Mesenchymal stem cell (in vitro differentiated cells and primary cell): Measurements from ENCODE around the gene SOX3. TPM values are rescaled to one million over a fixed set of nuclear protein-coding genes. Genes with fewer than 3 reads are reported as not detected.

ENCODE experiments used
- DNase-seq: peaks from one replicate; pipeline ENCODE4 v3.0.0-alpha.2; 2013
- H2AFZ ChIP-seq: one replicate; pipeline ENCODE4 v1.6.1; 2013; ENCODE audit warnings: low read depth, mild to moderate bottlenecking, control low read depth, inconsistent platforms, low read length, moderate library complexity
- H2AK5ac ChIP-seq: 2 replicates; pipeline ENCODE4 v1.6.1; 2013; ENCODE audit warnings: low read length, moderate library complexity, mild to moderate bottlenecking, inconsistent platforms; ENCODE audit not compliant: severe bottlenecking
- H2BK120ac ChIP-seq: one replicate; pipeline ENCODE4 v1.6.1; 2013; ENCODE audit warnings: low read depth, mild to moderate bottlenecking, inconsistent platforms, low read length, moderate library complexity
- H2BK12ac ChIP-seq, 2 experiments: one replicate each; pipeline ENCODE4 v1.6.1; 2013; ENCODE audit warnings: inconsistent platforms in 2 of 2, low read length in 2 of 2, mild to moderate bottlenecking in 2 of 2, moderate library complexity in 2 of 2, control low read depth in 1 of 2
- H2BK15ac ChIP-seq: one replicate; pipeline ENCODE4 v1.6.1; 2013; ENCODE audit warnings: mild to moderate bottlenecking, low read depth, inconsistent platforms; ENCODE audit not compliant: poor library complexity, severe bottlenecking
- H2BK5ac ChIP-seq: 2 replicates; pipeline ENCODE4 v1.6.1; 2013; ENCODE audit warnings: low read depth, mild to moderate bottlenecking, low read length, control low read depth, inconsistent platforms; ENCODE audit not compliant: poor library complexity, severe bottlenecking
- H3K14ac ChIP-seq, 2 experiments: one replicate each; pipeline ENCODE4 v1.6.1; 2013; ENCODE audit warnings: inconsistent platforms in 2 of 2, low read length in 2 of 2, control low read depth in 1 of 2, mild to moderate bottlenecking in 1 of 2, moderate library complexity in 1 of 2
- H3K18ac ChIP-seq, 2 experiments: one replicate each; pipeline ENCODE4 v1.6.1; 2013; ENCODE audit warnings: inconsistent platforms in 2 of 2, low read length in 2 of 2, control low read depth in 1 of 2, low read depth in 1 of 2, mild to moderate bottlenecking in 1 of 2
- H3K23ac ChIP-seq, 2 experiments: one replicate each; pipeline ENCODE4 v1.6.1; 2013; ENCODE audit warnings: inconsistent platforms in 2 of 2, low read length in 2 of 2, mild to moderate bottlenecking in 2 of 2, moderate library complexity in 2 of 2, control low read depth in 1 of 2
- H3K27ac ChIP-seq: 2 replicates; pipeline ENCODE4 v1.5.1; 2013; ENCODE audit warnings: mild to moderate bottlenecking, moderate library complexity, low read length, control low read depth, inconsistent platforms; ENCODE audit not compliant: poor library complexity, severe bottlenecking
- H3K27me3 ChIP-seq, 2 experiments: 2 replicates each; pipeline versions ENCODE4 v1.6.1 to v1.7.0; 2013; ENCODE audit warnings: low read length in 2 of 2, mild to moderate bottlenecking in 2 of 2, moderate library complexity in 2 of 2, control low read depth in 1 of 2, inconsistent platforms in 1 of 2; ENCODE audit not compliant: control insufficient read depth in 1 of 2, insufficient read depth in 1 of 2
- H3K36me3 ChIP-seq, 2 experiments: 2 replicates each; pipeline versions ENCODE4 v1.6.1 to v1.7.0; 2013; ENCODE audit warnings: low read length in 2 of 2, control low read depth in 1 of 2, inconsistent platforms in 1 of 2, low read depth in 1 of 2, mild to moderate bottlenecking in 1 of 2; ENCODE audit not compliant: insufficient read depth in 2 of 2, control insufficient read depth in 1 of 2
- H3K4ac ChIP-seq, 2 experiments: one replicate each; pipeline ENCODE4 v1.6.1; 2013; ENCODE audit warnings: inconsistent platforms in 2 of 2, low read length in 2 of 2, mild to moderate bottlenecking in 2 of 2, moderate library complexity in 2 of 2, control low read depth in 1 of 2, low read depth in 1 of 2
- H3K4me1 ChIP-seq: 2 replicates; pipeline ENCODE4 v1.6.1; 2013; ENCODE audit warnings: low read depth, low read length, control low read depth; ENCODE audit not compliant: control insufficient read depth, insufficient read depth
- H3K4me2 ChIP-seq: 2 replicates; pipeline ENCODE4 v1.6.1; 2013; ENCODE audit warnings: low read length, mild to moderate bottlenecking, inconsistent platforms; ENCODE audit not compliant: poor library complexity, severe bottlenecking
- H3K4me3 ChIP-seq, 2 experiments: 2 replicates each; pipeline versions ENCODE4 v1.5.1 to v1.7.0; 2013; ENCODE audit warnings: low read length in 2 of 2, mild to moderate bottlenecking in 2 of 2, control low read depth in 1 of 2, low read depth in 1 of 2; ENCODE audit not compliant: insufficient read depth in 1 of 2
- H3K79me1 ChIP-seq: replicated peaks from 2 replicates; pipeline ENCODE4 v1.6.1; 2013; ENCODE audit warnings: mild to moderate bottlenecking, control low read depth, low read length, inconsistent platforms; ENCODE audit not compliant: poor library complexity, severe bottlenecking
- H3K9ac ChIP-seq: 2 replicates; pipeline ENCODE4 v1.7.0; 2013; ENCODE audit warnings: mild to moderate bottlenecking, low read length, moderate library complexity
- H3K9me3 ChIP-seq: 2 replicates; pipeline ENCODE4 v1.7.0; 2013; ENCODE audit warnings: mild to moderate bottlenecking, low read length; ENCODE audit not compliant: control insufficient read depth
- H4K8ac ChIP-seq: one replicate; pipeline ENCODE4 v1.6.1; 2013; ENCODE audit warnings: inconsistent platforms, mild to moderate bottlenecking, low read length, moderate library complexity
- H4K91ac ChIP-seq: one replicate; pipeline ENCODE4 v1.6.1; 2013; ENCODE audit warnings: mild to moderate bottlenecking, low read length, inconsistent platforms
- WGBS: methylation state at CpG from one replicate; pipeline ENCODE4 v1.1.7; 2013; ENCODE audit warnings: mixed read lengths; 5-methylcytosine and 5-hydroxymethylcytosine counted together
- polyA plus RNA-seq, 2 experiments: library from polyadenylated mRNA; stranded (reverse); fragments of 200-250 nt; gene quantifications; one replicate each; pipeline ENCODE4 v1.2.3, GENCODE V29; 2013

Gene SOX3
- not detected for polyA plus RNA-seq (2013, experiment 1 of 2)
- 0.01 TPM for polyA plus RNA-seq (2013, experiment 2 of 2)

DNA sequence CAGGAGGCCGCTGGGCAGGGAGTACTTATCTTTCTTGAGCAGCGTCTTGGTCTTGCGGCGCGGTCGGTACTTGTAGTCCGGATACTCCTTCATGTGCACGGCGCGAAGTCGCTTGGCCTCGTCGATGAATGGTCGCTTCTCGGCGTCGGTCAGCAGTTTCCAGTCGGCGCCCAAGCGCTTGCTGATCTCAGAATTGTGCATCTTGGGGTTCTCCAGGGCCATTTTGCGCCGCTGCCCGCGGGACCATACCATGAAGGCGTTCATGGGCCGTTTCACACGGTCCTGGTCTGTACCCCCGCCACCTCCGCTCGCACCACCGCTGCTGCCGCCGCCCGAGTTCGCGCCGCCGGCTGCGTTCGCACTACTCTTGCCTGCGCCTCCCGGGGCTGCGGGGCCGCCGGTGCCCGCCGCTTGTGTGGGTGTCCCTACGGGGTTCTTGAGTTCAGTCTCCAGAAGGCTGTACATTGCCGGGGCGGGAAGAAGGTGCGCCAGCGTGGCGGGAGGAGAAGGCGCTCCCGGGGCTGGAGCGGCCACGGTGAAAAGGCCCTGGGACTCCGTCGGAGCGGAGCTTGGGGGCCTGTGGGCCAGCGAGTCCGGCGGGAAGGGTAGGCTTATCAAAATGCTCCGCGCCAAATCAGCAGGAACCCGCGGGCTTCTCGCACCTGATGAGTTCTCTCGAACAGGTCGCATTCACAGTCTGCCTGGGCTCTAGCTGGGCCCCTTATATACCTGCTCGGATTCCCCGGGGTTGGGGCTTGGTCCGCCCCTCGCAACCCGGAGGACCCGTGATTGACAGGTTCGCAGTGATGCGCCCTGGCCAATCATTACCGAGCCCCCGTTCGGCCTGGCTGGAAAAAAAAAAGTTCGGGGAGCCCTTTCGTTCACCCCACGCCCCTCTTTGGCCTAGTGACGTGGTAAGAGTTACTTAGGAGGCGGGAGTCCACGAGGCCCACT is at the start of gene SOX3:
SOX3 (minus strand) TSS at position 699 of the 954 bp plus-strand sequence; CDS start at position 690, 9 bp downstream.
- Histone ChIP-seq H3K27ac (no peak within 1 kb of the TSS), H4K8ac (no peak within 1 kb of the TSS), H2BK120ac (no peak within 1 kb of the TSS), H3K14ac (no peak within 1 kb of the TSS), H3K23ac (no peak within 1 kb of the TSS), H3K79me1 (no peaks in the 10 kb centered on the region), H2BK15ac (no peak within 1 kb of the TSS), H2BK12ac (no peak within 1 kb of the TSS), H3K27me3 (peaks cover 84 to 86% of the 10 kb centered on the region in 2 experiments), H3K4me1 (peaks cover 22% of the 10 kb centered on the region), H3K18ac (no peak within 1 kb of the TSS), H2BK5ac (no peak within 1 kb of the TSS), H4K91ac (no peak within 1 kb of the TSS), H2AK5ac (no peak within 1 kb of the TSS), H2AFZ (peak within 1 kb of the TSS; percentile 27), H3K36me3 (no peaks in the 10 kb centered on the region), H3K4ac (no peak within 1 kb of the TSS), H3K9me3 (no peaks in the 10 kb centered on the region), H3K4me2 (peak within 1 kb of the TSS; percentile 70), H3K9ac (no peak within 1 kb of the TSS), H3K4me3 (peak within 1 kb of the TSS in 1 of 2 experiments; percentile 53)
- DNase-seq, result no peak
- 1% methylated on average over 58 of the region's 87 CpGs for WGBS

DNA sequence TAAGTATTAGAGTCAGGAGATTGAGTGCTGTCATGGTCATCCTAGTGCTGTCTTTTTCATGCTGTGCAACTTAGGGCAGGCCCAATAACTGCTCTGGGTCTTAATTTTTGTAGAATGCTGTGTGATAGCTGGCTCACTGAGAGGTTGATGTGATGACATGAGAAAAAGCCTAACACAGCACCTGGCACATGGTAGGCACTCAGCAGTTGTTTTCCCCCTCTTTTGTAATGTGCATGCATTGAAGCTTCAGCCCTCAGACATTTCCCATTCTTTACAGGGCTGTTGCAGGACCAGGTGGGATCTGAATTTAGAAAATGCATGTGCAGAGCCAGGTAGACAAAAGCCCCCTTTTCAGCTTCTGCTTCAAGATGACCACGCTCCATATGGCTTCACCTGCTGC is 44.1 kb upstream of the SOX3 start:
- no peak overlapping the region for H3K27ac ChIP-seq
- no peak overlapping the region for H3K9ac ChIP-seq
- peaks cover 0 to 7% of the 10 kb centered on the region in 2 experiments for H3K27me3 ChIP-seq
- H3K9me3 ChIP-seq, result no peaks in the 10 kb centered on the region
- no peak overlapping the region for H3K4me3 ChIP-seq
- DNase-seq, result no peak
- H2BK5ac ChIP-seq, result no peak overlapping the region
- no peak overlapping the region for H3K4ac ChIP-seq
- no peaks in the 10 kb centered on the region for H3K79me1 ChIP-seq
- H3K4me2 ChIP-seq, result no peak overlapping the region
- 94% methylated on average over 1 of the region's 1 CpG for WGBS
- H3K14ac ChIP-seq, result no peak overlapping the region
- H2BK15ac ChIP-seq, result no peak overlapping the region
- H2AK5ac ChIP-seq, result no peak overlapping the region
- no peak overlapping the region for H4K8ac ChIP-seq
- no peak overlapping the region for H2AFZ ChIP-seq
- no peaks in the 10 kb centered on the region for H3K36me3 ChIP-seq
- no peaks in the 10 kb centered on the region for H3K4me1 ChIP-seq
- H4K91ac ChIP-seq, result no peak overlapping the region
- no peak overlapping the region for H2BK12ac ChIP-seq
- H3K18ac ChIP-seq, result no peak overlapping the region
- no peak overlapping the region for H3K23ac ChIP-seq
- no peak overlapping the region for H2BK120ac ChIP-seq

DNA sequence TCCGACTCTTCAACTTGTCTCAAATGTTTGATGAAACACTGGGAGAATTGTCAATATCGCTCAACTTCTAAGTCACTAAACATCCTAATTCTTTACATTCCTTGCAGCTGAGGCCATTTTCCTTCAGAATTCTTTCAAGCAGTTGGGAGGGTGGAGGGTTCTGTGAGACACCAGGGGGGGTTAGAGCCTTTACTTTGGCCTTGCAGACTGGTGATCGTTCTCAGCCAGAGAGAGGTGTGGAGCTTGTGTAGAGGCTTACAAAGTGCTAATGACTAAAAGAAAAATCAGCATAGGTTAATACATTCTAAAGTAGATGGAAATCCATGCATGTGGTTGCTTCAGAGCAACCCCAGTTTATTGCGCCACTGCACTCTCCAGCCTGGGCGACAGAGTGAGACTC is 21.3 kb upstream of the SOX3 start:
- H3K79me1 ChIP-seq, result no peaks in the 10 kb centered on the region
- no peak overlapping the region for H3K4me3 ChIP-seq
- H3K4ac ChIP-seq, result no peak overlapping the region
- no peak overlapping the region for H2BK120ac ChIP-seq
- H3K23ac ChIP-seq, result no peak overlapping the region
- no peak overlapping the region for H2BK12ac ChIP-seq
- H2AFZ ChIP-seq, result no peak overlapping the region
- H3K36me3 ChIP-seq, result no peaks in the 10 kb centered on the region
- no peak overlapping the region for H3K4me2 ChIP-seq
- no peak overlapping the region for H3K18ac ChIP-seq
- no peak overlapping the region for H3K27ac ChIP-seq
- H3K4me1 ChIP-seq, result no peaks in the 10 kb centered on the region
- no peak overlapping the region for H3K14ac ChIP-seq
- no peak overlapping the region for H3K9ac ChIP-seq
- H4K8ac ChIP-seq, result no peak overlapping the region
- H3K9me3 ChIP-seq, result no peaks in the 10 kb centered on the region
- H2BK5ac ChIP-seq, result no peak overlapping the region
- WGBS, result 60% methylated on average over 1 of the region's 5 CpGs
- DNase-seq, result peak; percentile 25
- no peak overlapping the region for H2BK15ac ChIP-seq
- H3K27me3 ChIP-seq, result no peaks in the 10 kb centered on the region
- H4K91ac ChIP-seq, result no peak overlapping the region
- no peak overlapping the region for H2AK5ac ChIP-seq

DNA sequence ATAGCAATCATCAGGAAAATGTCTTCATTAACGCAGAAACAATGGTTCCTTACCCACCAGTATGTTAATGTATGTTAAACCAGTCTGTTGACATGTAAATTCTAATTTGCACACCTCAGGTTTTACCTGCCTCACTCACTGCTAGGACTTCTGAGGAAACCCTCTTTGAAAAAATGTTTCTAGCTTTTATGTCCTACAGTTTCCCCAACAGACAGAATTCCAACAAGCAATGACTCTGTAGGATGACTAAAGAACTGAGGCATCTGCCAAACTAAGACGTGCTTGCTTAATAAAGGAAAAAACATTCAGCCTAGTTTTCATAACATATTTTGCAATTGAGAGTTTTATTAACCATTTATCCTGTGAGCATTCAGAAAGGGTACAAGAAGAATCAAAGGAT is 20.6 kb upstream of the SOX3 start:
- Histone ChIP-seq H3K27me3 (peaks cover 0 to 2% of the 10 kb centered on the region in 2 experiments), H3K4me2 (no peak overlapping the region), H2BK15ac (no peak overlapping the region), H3K27ac (no peak overlapping the region), H2BK12ac (no peak overlapping the region), H2AK5ac (no peak overlapping the region), H3K9ac (no peak overlapping the region), H3K18ac (no peak overlapping the region), H3K14ac (no peak overlapping the region), H3K36me3 (no peaks in the 10 kb centered on the region), H4K91ac (no peak overlapping the region), H3K4ac (no peak overlapping the region), H3K9me3 (no peaks in the 10 kb centered on the region), H3K4me3 (no peak overlapping the region), H3K4me1 (no peaks in the 10 kb centered on the region), H2AFZ (no peak overlapping the region), H3K79me1 (no peaks in the 10 kb centered on the region), H2BK120ac (no peak overlapping the region), H4K8ac (no peak overlapping the region), H3K23ac (no peak overlapping the region), H2BK5ac (no peak overlapping the region)
- whole genome bisulfite sequencing, result no CpG with 5 or more reads among the region's 2 CpGs
- peak; percentile 33 for DNase-seq
